H4 (cell line): ENCODE results near the gene PCDHGA12. TPM values are rescaled to one million over a fixed set of nuclear protein-coding genes. Genes with fewer than 3 reads are reported as not detected.
A peak's percentile ranks its signal among the peaks of the same experiment; 100 is the strongest.

Experiments
- DNase-seq: peaks from one replicate; pipeline ENCODE4 v3.0.0-alpha.2; 2015; ENCODE audit warnings: low spot score
- total RNA-seq: library from RNA; depleted of rRNA; stranded (reverse); fragments of >200 nt; shearing (Covaris generic); gene quantifications from 2 replicates; pipeline ENCODE4 v1.2.3, GENCODE V29; 2014; rRNA removed

Gene PCDHGA12
- total RNA-seq, 1 experiment from 2014 or later: 0.14 TPM

DNA sequence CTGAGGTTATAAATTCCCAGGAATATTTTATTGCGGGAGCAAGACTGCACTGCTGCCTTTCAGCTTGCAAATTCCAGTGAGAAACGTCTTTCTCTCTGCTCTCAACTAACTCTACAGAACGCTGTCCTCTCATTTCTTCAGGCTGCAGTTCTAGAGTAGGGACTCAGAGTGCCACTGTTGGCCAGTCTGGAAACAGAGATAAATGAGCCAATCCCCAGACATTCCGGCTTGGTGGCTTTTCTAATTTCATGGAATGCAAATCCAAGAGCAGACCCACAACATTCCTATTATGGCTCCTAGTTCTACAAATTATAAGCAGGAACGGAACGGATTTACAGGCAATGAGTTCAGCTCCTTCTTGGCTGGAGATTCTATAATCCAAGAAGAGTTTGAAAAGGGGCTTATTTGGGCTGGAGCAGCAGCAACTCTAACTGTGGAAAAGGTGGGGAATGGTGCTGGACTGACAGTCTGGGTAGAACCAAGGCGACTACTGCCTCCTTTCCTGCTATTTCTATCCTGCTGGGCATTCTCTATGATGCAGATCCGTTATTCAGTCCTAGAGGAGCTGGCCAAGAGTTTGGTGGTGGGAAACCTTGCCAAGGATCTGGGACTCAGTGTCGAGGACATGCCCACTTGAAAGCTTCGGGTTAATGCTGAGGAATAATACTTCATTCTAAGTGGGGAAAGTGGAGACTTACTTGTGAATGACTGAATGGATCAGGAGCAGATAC lies 9.3 kb downstream of the PCDHGA12 start:
- DNase-seq: no peak

DNA sequence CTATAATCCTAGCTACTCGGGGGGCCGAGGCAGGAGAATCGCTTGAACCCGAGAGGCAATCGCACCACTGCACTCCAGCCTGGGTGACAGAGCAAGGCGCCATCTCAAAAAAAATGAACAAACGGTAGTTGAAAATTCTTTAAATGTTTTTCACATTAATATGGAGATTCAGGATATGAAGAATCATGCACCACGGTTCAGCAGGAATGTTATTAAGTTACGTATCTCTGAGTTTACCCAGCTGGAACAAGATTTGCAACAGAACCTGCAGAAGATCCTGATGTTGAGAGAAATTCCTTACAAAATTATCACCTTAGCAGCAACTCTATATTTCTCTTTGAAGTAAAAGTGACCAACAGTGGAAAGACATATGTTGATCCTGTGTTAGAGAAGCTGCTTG lies 10.0 kb downstream of the PCDHGA12 start:
- DNase-seq: no peak

DNA sequence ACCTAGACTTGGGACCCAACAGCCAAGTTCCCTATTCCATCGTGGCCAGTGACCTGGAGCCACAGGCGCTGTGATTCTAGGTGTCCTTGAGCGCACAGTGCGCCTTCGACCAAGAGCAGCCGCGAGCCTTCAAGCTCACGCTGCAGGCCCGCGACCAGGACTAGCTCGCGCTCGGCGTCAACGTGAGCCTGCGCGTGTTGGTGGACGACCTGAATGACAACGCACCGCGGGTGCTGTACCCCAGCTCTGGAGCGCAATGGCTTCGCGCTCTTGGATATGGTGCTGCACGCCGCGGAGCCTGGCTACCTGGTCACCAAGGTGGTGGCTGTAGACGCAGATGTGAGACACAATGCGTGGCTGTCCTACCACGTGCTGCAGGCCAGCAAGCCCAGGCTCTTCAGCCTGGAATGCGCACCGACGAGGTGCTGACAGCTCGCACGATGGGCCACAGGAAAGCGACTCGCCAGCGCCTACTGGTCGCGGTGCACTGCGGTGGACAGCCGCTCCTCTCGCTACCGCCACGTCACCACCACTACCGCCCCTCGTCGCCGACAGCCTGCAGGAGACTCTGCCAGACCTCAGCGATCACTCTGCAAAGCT lies 11.4 kb downstream of the PCDHGA12 start:
- DNase-seq: no peak

DNA sequence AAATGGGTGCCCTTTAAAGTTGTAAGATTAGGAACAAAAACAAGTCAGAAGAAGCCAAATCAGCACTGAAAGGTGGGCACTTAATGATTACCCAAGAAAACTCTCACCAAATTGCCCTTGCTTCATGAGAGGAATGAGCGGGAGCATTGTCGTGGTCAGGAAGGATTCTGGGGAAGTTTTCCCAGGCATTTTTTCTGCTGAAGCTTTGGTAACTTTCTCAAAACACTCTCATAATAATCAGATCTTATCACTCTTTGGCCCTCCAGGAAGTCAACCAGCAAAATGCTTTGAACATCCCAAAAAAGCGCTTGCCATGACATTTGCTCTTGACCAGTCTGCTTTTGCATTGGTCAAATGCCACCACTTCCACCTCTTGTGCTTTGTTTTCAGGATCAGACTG lies 35.0 kb downstream of the PCDHGA12 start:
- no peak for DNase-seq

DNA sequence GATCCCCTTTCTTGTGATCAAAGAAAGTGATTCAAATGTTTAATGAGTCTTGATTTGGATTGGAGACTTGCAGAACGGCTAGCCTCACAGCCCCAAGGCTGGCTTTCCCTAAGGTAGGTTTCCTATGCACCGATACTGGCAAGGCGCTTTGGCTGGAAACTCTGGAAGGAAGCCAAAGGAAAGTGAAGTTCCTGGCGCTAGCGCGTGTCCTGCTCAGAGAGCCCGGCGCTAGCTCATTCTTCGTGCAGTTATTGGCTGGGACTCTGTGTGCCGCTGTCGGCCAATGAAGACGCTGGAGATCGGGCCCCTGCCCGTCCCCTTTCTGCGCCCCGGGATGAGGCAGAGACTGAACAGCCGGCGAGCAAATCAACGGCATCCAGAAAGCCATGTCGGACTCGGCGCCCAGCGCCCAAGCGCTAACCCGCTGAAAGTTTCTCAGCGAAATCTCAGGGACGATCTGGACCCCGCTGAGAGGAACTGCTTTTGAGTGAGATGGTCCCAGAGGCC lies 45.4 kb downstream of the PCDHGA12 start, which contains the start of gene PCDHGC3:
Gene PCDHGC3 (plus strand): TSS at position 342 of the 507 bp plus-strand sequence. CDS start 151 bp downstream, at position 493.
- DNase-seq: peak; percentile 93

DNA sequence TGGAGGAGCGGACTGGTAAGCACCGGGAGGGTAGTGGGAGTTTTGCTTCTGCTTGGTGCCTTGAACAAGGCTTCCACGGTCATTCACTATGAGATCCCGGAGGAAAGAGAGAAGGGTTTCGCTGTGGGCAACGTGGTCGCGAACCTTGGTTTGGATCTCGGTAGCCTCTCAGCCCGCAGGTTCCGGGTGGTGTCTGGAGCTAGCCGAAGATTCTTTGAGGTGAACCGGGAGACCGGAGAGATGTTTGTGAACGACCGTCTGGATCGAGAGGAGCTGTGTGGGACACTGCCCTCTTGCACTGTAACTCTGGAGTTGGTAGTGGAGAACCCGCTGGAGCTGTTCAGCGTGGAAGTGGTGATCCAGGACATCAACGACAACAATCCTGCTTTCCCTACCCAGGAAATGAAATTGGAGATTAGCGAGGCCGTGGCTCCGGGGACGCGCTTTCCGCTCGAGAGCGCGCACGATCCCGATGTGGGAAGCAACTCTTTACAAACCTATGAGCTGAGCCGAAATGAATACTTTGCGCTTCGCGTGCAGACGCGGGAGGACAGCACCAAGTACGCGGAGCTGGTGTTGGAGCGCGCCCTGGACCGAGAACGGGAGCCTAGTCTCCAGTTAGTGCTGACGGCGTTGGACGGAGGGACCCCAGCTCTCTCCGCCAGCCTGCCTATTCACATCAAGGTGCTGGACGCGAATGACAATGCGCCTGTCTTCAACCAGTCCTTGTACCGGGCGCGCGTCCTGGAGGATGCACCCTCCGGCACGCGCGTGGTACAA lies 46.0 kb downstream of the PCDHGA12 start:
- DNase-seq: peak; percentile 57

DNA sequence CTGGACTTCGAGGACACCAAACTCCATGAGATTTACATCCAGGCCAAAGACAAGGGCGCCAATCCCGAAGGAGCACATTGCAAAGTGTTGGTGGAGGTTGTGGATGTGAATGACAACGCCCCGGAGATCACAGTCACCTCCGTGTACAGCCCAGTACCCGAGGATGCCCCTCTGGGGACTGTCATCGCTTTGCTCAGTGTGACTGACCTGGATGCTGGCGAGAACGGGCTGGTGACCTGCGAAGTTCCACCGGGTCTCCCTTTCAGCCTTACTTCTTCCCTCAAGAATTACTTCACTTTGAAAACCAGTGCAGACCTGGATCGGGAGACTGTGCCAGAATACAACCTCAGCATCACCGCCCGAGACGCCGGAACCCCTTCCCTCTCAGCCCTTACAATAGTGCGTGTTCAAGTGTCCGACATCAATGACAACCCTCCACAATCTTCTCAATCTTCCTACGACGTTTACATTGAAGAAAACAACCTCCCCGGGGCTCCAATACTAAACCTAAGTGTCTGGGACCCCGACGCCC lies 46.8 kb downstream of the PCDHGA12 start:
- no peak for DNase-seq

DNA sequence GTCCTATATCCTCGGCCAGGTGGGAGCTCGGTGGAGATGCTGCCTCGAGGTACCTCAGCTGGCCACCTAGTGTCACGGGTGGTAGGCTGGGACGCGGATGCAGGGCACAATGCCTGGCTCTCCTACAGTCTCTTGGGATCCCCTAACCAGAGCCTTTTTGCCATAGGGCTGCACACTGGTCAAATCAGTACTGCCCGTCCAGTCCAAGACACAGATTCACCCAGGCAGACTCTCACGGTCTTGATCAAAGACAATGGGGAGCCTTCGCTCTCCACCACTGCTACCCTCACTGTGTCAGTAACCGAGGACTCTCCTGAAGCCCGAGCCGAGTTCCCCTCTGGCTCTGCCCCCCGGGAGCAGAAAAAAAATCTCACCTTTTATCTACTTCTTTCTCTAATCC lies 47.5 kb downstream of the PCDHGA12 start:
- no peak for DNase-seq

DNA sequence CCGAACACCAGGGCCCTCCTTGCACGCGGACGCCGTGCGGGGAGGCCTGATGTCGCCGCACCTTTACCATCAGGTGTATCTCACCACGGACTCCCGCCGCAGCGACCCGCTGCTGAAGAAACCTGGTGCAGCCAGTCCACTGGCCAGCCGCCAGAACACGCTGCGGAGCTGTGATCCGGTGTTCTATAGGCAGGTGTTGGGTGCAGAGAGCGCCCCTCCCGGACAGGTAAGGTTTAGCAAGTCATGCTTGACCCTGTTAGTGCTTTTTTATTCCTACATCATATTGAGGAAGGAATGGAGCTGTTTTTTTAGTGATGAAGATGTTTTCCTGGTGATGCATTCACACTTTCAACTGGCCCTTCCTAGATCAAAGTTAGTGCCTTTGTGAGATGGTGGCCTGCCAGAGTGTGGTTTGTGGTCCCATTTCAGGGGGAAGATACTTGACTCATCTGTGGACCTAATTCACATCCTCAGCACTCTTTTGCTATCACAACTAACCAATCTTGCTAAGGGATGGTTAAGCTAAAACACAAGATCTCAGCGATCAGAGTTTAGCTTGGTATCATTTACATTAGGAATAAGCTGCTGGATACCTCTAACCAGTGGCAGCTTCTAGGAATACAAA lies 48.1 kb downstream of the PCDHGA12 start:
- DNase-seq: no peak

DNA sequence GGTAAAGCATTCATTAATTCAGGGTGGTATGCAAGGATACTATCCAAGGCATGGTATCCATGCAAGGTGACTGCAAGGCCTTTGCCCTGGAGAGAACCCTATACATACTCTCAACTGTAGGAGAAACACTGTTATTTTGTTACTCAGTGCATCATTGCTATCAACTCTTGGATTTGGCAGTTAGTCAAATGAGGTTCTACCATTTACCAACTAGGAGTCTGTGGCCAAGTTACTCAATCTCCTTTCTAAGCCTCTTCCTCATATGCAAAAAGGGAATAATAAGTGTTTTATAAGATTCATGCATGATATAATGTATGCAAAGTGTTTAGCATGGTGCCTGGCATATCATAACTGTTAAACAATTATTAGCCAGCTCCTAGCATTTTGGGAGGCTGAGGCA lies 49.5 kb downstream of the PCDHGA12 start:
- DNase-seq: no peak

Other genes starting within 250 kb of the PCDHGA12 start
- 3.3 and 3.7 TPM in 2 replicates for gene PCDHB16, start 248.1 kb upstream of the PCDHGA12 start, total RNA-seq
- gene PCDHB9, start 243.3 kb upstream of the PCDHGA12 start, total RNA-seq: 10.0 and 11.9 TPM in 2 replicates
- 2.9 and 4.5 TPM in 2 replicates for gene PCDHB10, start 238.2 kb upstream of the PCDHGA12 start, total RNA-seq
- 4.5 and 5.6 TPM in 2 replicates for gene PCDHB11, start 230.9 kb upstream of the PCDHGA12 start, total RNA-seq
- gene PCDHB12, start 221.8 kb upstream of the PCDHGA12 start, total RNA-seq: 5.2 and 5.6 TPM in 2 replicates
- 1.2 and 2.0 TPM in 2 replicates for gene PCDHB13, start 216.6 kb upstream of the PCDHGA12 start, total RNA-seq
- 5.6 and 6.2 TPM in 2 replicates for gene PCDHB14, start 207.2 kb upstream of the PCDHGA12 start, total RNA-seq
- gene PCDHB15, start 185.1 kb upstream of the PCDHGA12 start, total RNA-seq: 0.16 and 2.1 TPM in 2 replicates
- not detected in 2 replicates for gene SLC25A2, start 126.5 kb upstream of the PCDHGA12 start, total RNA-seq
- gene TAF7, start 109.7 kb upstream of the PCDHGA12 start, total RNA-seq: 51.2 and 74.8 TPM in 2 replicates
- gene PCDHGA1, start 100.0 kb upstream of the PCDHGA12 start, total RNA-seq: 0.51 and 1.6 TPM in 2 replicates
- gene PCDHGA2, start 91.7 kb upstream of the PCDHGA12 start, total RNA-seq: 0.99 and 1.6 TPM in 2 replicates
- gene PCDHGA3, start 86.7 kb upstream of the PCDHGA12 start, total RNA-seq: 10.3 and 11.5 TPM in 2 replicates
- 0.43 and 3.1 TPM in 2 replicates for gene PCDHGB1, start 80.4 kb upstream of the PCDHGA12 start, total RNA-seq
- gene PCDHGA4, start 75.5 kb upstream of the PCDHGA12 start, total RNA-seq: 0.74 and 0.97 TPM in 2 replicates
- 1.6 and 1.9 TPM in 2 replicates for gene PCDHGB2, start 70.5 kb upstream of the PCDHGA12 start, total RNA-seq
- gene PCDHGA5, start 66.3 kb upstream of the PCDHGA12 start, total RNA-seq: 0.49 and 0.50 TPM in 2 replicates
- 0.87 and 1.2 TPM in 2 replicates for gene PCDHGB3, start 60.3 kb upstream of the PCDHGA12 start, total RNA-seq
- gene PCDHGA6, start 56.6 kb upstream of the PCDHGA12 start, total RNA-seq: 0.97 and 1.5 TPM in 2 replicates
- 0.27 and 0.29 TPM in 2 replicates for gene PCDHGA7, start 47.8 kb upstream of the PCDHGA12 start, total RNA-seq
- gene PCDHGB4, start 42.8 kb upstream of the PCDHGA12 start, total RNA-seq: 0.16 and 0.21 TPM in 2 replicates
- 0.39 and 0.74 TPM in 2 replicates for gene PCDHGA8, start 37.9 kb upstream of the PCDHGA12 start, total RNA-seq
- 0.04 and 0.43 TPM in 2 replicates for gene PCDHGB5, start 32.6 kb upstream of the PCDHGA12 start, total RNA-seq
- gene PCDHGA9, start 27.7 kb upstream of the PCDHGA12 start, total RNA-seq: 1.1 and 1.8 TPM in 2 replicates
- 0.02 and 0.33 TPM in 2 replicates for gene PCDHGB6, start 22.5 kb upstream of the PCDHGA12 start, total RNA-seq
- 1.4 and 1.9 TPM in 2 replicates for gene PCDHGA10, start 17.5 kb upstream of the PCDHGA12 start, total RNA-seq
- gene PCDHGB7, start 12.8 kb upstream of the PCDHGA12 start, total RNA-seq: 0.58 and 1.4 TPM in 2 replicates
- 0.66 and 1.3 TPM in 2 replicates for gene PCDHGA11, start 9.5 kb upstream of the PCDHGA12 start, total RNA-seq
- gene PCDHGC3, start 45.5 kb downstream of the PCDHGA12 start, total RNA-seq: 50.8 and 61.5 TPM in 2 replicates
- 0.10 TPM in 1 of 2 replicates, not detected in the other for gene PCDHGC4, start 54.5 kb downstream of the PCDHGA12 start, total RNA-seq
- gene PCDHGC5, start 58.6 kb downstream of the PCDHGA12 start, total RNA-seq: 0.06 and 0.18 TPM in 2 replicates
- gene DIAPH1, start 188.5 kb downstream of the PCDHGA12 start, total RNA-seq: 24.3 and 40.7 TPM in 2 replicates
- gene HDAC3, start 206.3 kb downstream of the PCDHGA12 start, total RNA-seq: 76.5 and 82.1 TPM in 2 replicates
- 4.5 and 8.4 TPM in 2 replicates for gene RELL2, start 206.5 kb downstream of the PCDHGA12 start, total RNA-seq
- gene FCHSD1, start 220.9 kb downstream of the PCDHGA12 start, total RNA-seq: 5.9 and 11.0 TPM in 2 replicates